ENCODE results near the gene PIK3R3. TPM values are rescaled to one million over a fixed set of nuclear protein-coding genes. Genes with fewer than 3 reads are reported as not detected.

Gene PIK3R3
- total and polyA plus RNA-seq, 12 donors, result 15.4 to 54.5 (median 34.0) TPM

GRCh38 chr1:46160212-46160611, 27.8 kb upstream of the PIK3R3 start:
- Histone ChIP-seq H3K9me3 (no peaks in the 10 kb centered on the region), H3K27me3 (no peaks in the 10 kb centered on the region), H3K4me1 (peaks cover 0 to 3% (median 0%) of the 10 kb centered on the region in 9 donors), H3K27ac (no peak overlapping the region), H3K36me3 (no peaks in the 10 kb centered on the region), H3K4me3 (no peak overlapping the region)
- TF ChIP-seq, protein P1, sequence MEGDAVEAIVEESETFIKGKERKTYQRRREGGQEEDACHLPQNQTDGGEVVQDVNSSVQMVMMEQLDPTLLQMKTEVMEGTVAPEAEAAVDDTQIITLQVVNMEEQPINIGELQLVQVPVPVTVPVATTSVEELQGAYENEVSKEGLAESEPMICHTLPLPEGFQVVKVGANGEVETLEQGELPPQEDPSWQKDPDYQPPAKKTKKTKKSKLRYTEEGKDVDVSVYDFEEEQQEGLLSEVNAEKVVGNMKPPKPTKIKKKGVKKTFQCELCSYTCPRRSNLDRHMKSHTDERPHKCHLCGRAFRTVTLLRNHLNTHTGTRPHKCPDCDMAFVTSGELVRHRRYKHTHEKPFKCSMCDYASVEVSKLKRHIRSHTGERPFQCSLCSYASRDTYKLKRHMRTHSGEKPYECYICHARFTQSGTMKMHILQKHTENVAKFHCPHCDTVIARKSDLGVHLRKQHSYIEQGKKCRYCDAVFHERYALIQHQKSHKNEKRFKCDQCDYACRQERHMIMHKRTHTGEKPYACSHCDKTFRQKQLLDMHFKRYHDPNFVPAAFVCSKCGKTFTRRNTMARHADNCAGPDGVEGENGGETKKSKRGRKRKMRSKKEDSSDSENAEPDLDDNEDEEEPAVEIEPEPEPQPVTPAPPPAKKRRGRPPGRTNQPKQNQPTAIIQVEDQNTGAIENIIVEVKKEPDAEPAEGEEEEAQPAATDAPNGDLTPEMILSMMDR (IDR thresholded peaks at IDR 0.05), result no peak
- no peak for ATAC-seq
- no peak for DNase-seq
- WGBS, 2 donors, result 89 to 93% methylated on average over 1 of the region's 1 CpG
- intact Hi-C loops (cut with DNase I), result no loop called here

DNA sequence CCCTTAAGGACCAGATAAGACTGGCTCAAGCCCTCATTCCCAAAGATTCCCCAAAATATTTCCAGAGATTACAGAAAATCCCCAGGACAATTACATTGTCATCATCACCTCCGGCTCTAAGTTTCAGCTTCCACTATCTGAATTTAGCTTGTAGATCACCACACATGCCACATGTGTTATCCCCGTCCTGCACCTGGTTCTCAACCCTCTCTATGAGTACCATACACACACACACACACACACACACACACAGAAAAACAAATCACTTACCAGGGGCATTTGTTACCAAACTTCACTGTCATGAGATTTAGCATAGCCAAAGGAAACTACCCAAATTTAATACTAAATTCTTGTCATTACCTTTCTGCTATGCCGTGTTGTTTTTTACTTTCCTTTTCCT, 27.1 kb upstream of the PIK3R3 start:
- ATAC-seq (no peak), DNase-seq (no peak)
- H3K36me3 ChIP-seq, result no peaks in the 10 kb centered on the region
- intact Hi-C loops (cut with DNase I), result no loop called here
- no peak overlapping the region for H3K27ac ChIP-seq
- 64 to 67% methylated on average over 3 of the region's 3 CpGs for WGBS, 2 donors
- H3K9me3 ChIP-seq, result no peaks in the 10 kb centered on the region
- H3K27me3 ChIP-seq, result no peaks in the 10 kb centered on the region
- no peaks in the 10 kb centered on the region for H3K4me1 ChIP-seq
- TF ChIP-seq, protein P1 (IDR thresholded peaks at IDR 0.05), result no peak
- H3K4me3 ChIP-seq, result no peak overlapping the region

DNA sequence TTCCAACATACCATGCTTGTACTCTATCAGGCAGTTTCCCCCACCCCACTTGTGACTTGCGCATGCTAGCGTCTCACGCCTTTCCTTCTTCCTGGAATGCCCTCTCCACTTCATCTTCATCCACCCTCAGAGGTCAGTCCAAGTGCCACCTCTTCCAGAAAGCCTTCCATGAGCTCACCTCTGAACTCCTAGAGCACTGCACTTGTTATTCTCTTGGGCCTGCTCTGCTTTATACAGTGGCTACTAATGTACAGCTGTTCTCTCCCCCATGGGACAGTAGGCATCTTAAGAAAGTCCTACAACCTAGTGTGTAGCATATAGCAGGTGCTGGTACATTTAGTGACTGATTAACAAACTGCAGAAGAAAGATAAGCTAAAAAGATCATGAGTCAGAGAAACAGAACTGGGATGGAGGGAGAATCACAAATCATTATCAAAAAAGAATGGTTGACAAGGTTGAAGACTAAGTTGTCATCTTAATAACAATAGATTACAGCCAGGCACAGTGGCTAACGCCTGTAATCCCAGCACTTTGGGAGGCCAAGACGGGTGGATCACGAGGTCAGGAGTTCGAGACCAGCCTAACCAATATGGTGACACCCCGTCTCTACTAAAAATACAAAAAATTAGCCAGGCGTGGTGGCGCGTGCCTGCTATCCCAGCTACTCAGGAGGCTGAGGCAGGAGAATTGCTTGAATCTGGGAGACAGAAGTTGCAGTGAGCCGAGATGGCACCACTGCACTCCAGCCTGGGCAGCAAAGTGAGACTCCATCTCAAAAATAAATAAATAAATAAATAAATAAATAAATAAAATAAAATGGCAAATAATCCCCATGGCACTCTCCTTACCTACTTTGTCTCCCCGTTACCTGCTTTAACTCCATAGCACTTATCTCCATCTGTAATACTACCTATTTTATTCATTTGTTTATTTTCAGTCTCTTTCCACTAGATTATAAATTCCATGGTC, 26.2 kb upstream of the PIK3R3 start:
- TF ChIP-seq, protein P1 (IDR thresholded peaks at IDR 0.05), result no peak
- Histone ChIP-seq H3K27ac (no peak overlapping the region), H3K9me3 (no peaks in the 10 kb centered on the region), H3K27me3 (no peaks in the 10 kb centered on the region), H3K4me3 (no peak overlapping the region), H3K36me3 (no peaks in the 10 kb centered on the region), H3K4me1 (no peaks in the 10 kb centered on the region)
- 92% methylated on average over 13 of the region's 13 CpGs for WGBS, 2 donors
- ATAC-seq, result no peak
- no peak for DNase-seq
- intact Hi-C loops (cut with DNase I), result no loop called here

GRCh38 chr1:46157916-46158311, 25.5 kb upstream of the PIK3R3 start:
- TF ChIP-seq, protein P1 (IDR thresholded peaks at IDR 0.05), result no peak
- 77 to 94% methylated on average over 1 of the region's 1 CpG for WGBS, 2 donors
- no peak for ATAC-seq
- no peaks in the 10 kb centered on the region for H3K4me1 ChIP-seq
- H3K36me3 ChIP-seq, result no peaks in the 10 kb centered on the region
- H3K27ac ChIP-seq, result no peak overlapping the region
- H3K27me3 ChIP-seq, result no peaks in the 10 kb centered on the region
- intact Hi-C loops (cut with DNase I), result no loop called here
- no peaks in the 10 kb centered on the region for H3K9me3 ChIP-seq
- DNase-seq, result no peak
- no peak overlapping the region for H3K4me3 ChIP-seq

Data from heart right ventricle (tissue), 16 donors.